GM23248 (cell line): ENCODE results near the gene RUFY4.

Experiments
- EZH2 ChIP-seq: fragments of 200-600 bp; sonication (generic); IDR thresholded peaks from 2 replicates; pipeline ENCODE4 v1.6.1; 2018; ENCODE audit warnings: antibody characterized with exemption, mild to moderate bottlenecking; ENCODE audit not compliant: insufficient read depth, poor library complexity, severe bottlenecking
- EZH2phosphoT487 ChIP-seq: fragments of 200-600 bp; sonication (generic); IDR thresholded peaks from 2 replicates; pipeline ENCODE4 v1.6.1; 2018; ENCODE audit warnings: antibody characterized with exemption, moderate library complexity, mild to moderate bottlenecking, low read depth; ENCODE audit not compliant: insufficient read depth

- TF ChIP-seq EZH2 (no peak), EZH2phosphoT487 (no peak)
Measured at GRCh38 chr2:218030409-218031195, 38.5 kb upstream of the RUFY4 start.
